HG03521 (cell line): ENCODE measurements around the gene LONP1.

Source experiments
- ATAC-seq: cut with Tn5 transposase; IDR thresholded peaks from one replicate; pipeline ENCODE4 v1.9.1; 2021; ENCODE audit warnings: mild to moderate bottlenecking, moderate library complexity; ENCODE audit not compliant: unreplicated experiment

The LONP1 gene

DNA sequence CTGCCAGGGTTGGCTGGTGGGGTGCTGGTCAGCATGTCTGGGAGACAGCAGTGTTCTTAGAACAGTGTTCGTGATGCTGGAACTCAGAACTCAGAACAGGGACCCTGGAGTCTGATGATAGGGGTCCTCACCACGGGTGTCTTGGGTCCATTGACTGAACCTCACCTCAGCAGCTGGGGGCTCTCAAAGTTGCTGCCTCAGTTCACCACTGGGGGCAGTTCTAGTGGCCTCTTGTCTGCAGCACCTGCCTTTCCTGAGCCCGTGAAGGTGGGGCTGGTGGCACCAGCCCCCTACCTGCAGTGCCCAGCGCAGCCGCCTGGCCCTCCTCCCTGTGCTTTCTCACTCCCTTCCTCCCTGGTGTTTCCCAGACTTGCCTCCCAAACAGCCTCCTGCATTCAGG, 68.6 kb downstream of the LONP1 start:
- no peak for ATAC-seq

DNA sequence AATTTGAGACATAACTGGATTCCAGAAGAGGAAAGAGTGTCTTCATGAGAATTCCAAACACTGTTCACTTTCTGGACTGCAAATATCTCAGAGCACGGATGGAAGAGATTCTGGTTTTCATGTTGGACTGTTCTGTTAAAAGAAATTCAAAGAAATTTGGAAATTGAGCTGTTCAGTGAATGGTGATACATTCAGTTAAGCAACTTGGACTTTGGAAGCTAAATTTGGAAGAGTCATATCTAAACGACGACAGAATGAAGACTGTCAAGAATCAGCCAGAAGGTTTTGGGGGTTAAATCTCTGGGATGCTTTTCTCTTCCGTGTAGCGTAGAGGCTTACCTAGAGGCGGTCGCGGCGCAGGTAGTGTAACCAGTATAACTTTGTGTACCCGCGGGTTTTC, 71.5 kb downstream of the LONP1 start:
- ATAC-seq, result no peak

DNA sequence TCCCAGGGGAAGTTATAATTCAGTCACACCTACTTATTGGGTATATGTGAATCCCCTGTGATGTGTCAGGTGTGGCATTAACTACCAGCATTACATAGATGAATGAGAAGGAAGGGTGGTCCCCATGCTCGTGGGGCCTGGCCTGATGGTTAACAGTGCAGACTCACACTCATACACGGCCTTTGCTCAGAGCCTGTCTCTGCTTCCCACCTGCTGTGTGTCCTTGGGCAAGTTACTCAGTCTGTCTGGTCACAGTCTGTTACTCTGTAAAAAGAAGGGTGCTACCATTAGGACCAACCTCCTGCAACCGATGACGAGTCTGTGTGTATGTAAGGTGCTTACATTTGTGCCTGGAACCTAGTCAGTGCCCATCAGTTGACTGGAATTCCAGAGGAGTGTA, 73.2 kb downstream of the LONP1 start:
- ATAC-seq, result no peak

DNA sequence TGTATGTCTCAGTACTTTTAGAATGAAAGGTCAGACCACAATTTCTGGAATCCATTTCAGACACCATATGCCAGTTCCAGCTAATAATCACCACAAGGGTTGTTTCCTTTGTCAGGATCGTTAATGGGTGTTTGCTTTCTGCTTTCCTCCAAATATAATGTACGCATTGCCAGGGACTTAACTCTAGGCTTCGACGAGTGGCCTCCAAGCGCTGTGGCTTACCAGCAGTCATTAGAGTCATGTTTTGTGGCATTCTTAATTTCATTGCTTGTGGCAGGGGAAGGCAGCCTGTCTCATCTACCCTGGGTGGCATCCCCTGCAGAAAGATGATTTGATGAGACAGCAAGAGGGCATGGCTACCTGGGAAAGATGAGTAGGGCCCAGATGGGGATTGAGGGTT, 74.5 kb downstream of the LONP1 start:
- no peak for ATAC-seq

DNA sequence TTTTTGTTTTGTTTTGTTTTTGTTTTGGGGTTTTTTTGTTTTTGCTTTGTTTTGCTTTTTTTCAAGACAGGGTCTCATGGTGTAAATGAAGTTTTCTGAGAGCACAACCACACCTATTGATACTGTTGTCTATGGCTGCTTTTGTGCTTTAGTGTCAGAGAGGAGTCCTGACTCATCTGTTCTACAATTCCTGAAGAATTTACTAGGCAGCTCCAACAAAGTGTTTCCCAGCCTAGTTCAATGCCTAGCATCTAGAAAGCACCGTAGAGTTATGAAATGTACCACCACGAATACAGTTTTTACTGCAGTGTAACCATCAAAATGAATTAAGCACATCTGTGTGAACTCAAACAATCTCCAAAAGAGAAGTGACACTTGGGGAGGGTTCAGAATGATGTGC, 75.9 kb downstream of the LONP1 start:
- no peak for ATAC-seq

DNA sequence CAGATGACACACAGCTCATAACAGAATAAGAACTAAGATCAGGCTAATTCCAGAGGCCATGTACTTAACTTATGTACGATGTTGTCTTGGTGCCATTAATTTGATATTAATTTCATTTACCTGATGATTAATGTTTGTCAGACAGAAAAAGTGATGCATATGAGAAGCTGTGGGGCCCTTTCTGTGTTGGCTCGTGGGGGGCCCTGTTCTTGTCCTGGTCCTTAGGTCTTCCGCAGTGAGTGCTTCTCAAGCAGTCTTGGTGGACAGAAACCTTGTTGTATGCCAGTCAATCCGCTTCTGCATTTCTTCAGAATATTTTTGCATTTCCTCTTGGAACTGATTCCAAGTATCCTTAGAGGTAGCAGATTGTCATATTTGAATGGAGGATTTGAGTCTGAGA, 76.9 kb downstream of the LONP1 start:
- no peak for ATAC-seq

DNA sequence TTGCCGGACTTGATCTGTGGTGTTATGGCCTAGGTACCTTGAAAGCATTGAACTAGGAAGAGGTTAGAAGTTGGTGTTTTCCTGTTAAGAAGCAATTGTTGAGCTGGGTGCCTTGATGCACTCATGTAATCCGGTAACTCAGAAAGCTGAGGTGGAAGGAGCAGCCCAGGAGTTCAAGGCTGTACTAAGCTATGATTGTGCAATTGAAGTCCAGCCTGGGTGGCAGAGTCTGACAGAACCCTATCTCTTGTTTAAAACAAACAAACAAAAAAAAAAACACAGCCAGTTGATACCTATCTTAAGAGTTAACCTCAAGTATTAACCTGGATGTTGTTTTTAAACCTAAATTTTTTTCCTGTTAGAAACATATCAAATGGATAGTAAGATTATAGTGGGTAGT, 77.7 kb downstream of the LONP1 start:
- ATAC-seq, result no peak
